Pancreas (tissue), 10 donors: ENCODE results near the gene SEMA3G. TPM values are rescaled to one million over a fixed set of nuclear protein-coding genes. Genes with fewer than 3 reads are reported as not detected.
A peak's percentile ranks its signal among the peaks of the same experiment; 100 is the strongest.

Experiments used
- ATAC-seq, 4 donors: fragments of 200-7000 bp; cut with Tn5 transposase; one replicate each; pipeline versions ENCODE4 v1.8.0 to v1.9.1; 2020; ENCODE audit warnings: mild to moderate bottlenecking in 4 of 4, moderate library complexity in 4 of 4
- DNase-seq, 6 donors: peaks; one replicate each; pipeline ENCODE4 v3.0.0-alpha.2; 2020
- FAIRE-seq: peaks from 2 replicates; lab custom pipeline; 2012; peaks lifted over from hg19 to GRCh38; lab: Jason Lieb, UNC
- H3K27ac ChIP-seq, 4 donors: fragments of 200-600 bp; sonication (generic); 1 replicate in 3 of 4; 2 replicates in 1 of 4; pipeline versions ENCODE4 v1.5.0 to v1.8.0; 2020
- H3K27me3 ChIP-seq, 4 donors: fragments of 200-600 bp; one replicate each; pipeline ENCODE4 v1.8.0; 2021
- H3K36me3 ChIP-seq, 3 donors: fragments of 200-600 bp; sonication (generic) in 1 of 3; one replicate each; pipeline versions ENCODE4 v1.5.0 to v1.8.0; 2020 to 2021
- H3K4me1 ChIP-seq, 3 donors: fragments of 200-600 bp; one replicate each; pipeline ENCODE4 v1.8.0; 2021
- H3K4me3 ChIP-seq, 4 donors: fragments of 200-600 bp; sonication (generic) in 2 of 4; one replicate each; pipeline versions ENCODE4 v1.5.0 to v1.8.0; 2020 to 2021
- H3K9me3 ChIP-seq, 4 donors: fragments of 200-600 bp; one replicate each; pipeline ENCODE4 v1.8.0; 2021
- WGBS, 2 donors: extraction: QIAGEN DNeasy Blood & Tissue Kit; methylation state at CpG; one replicate each; pipeline ENCODE4 v1.1.7; 2013; 5-methylcytosine and 5-hydroxymethylcytosine counted together
- intact Hi-C, 3 donors: fragments of 100-400 bp; cut with DNase I; formaldehyde crosslinking; loops; one replicate each; pipeline versions ENCODE4 v1.11.1 to v1.14.2; 2022
- polyA plus RNA-seq, 2 donors: library from polyadenylated mRNA; stranded (reverse); fragments of 200-250 nt; gene quantifications; one replicate each; pipeline ENCODE4 v1.2.3, GENCODE V29; 2013
- total RNA-seq, 6 donors: library from RNA; stranded (reverse); fragmentation: NEBNext Ultra II Directional in 4 of 6; extraction: Animal tissue kit (Norgen Biotek cat#: 25700) in 4 of 6; gene quantifications; one replicate each; pipeline versions ENCODE4 v1.2.1 to v1.2.4, GENCODE V29; 2021 to 2023
- TF ChIP-seq, protein P1 (sequence below), 4 donors: fragments of 200-600 bp; sonication (generic) in 3 of 4; IDR thresholded peaks; one replicate each; pipeline versions ENCODE4 v1.5.0 to v1.8.0; 2021; ENCODE audit warnings: antibody characterized with exemption in 4 of 4
- donor health status: healthy with polysubstance abuse.
- donor health status: DM: no; HTN: no; CAD: no; lungs with moderate emphysema.
- donor health status: DM: no; HTN: no; CAD: no.
- donor health status: control.
- donor health status: control.
- donor health status: Bipolar disorder and iron deficiency.
- donor health status: DM: yes; HTN: yes; CAD: no.
- donor health status: DM: no; HTN: no; CAD: no.
- donor health status: DM: no; HTN: no; CAD: no.
- donor health status: DM: yes; HTN: yes; CAD: no.

The SEMA3G gene
- total and polyA plus RNA-seq, 8 donors = 0.75 to 5.4 (median 2.8) TPM

GRCh38 chr3:52388348-52388821 lies 56.5 kb downstream of the SEMA3G start:
- TF ChIP-seq, protein P1, sequence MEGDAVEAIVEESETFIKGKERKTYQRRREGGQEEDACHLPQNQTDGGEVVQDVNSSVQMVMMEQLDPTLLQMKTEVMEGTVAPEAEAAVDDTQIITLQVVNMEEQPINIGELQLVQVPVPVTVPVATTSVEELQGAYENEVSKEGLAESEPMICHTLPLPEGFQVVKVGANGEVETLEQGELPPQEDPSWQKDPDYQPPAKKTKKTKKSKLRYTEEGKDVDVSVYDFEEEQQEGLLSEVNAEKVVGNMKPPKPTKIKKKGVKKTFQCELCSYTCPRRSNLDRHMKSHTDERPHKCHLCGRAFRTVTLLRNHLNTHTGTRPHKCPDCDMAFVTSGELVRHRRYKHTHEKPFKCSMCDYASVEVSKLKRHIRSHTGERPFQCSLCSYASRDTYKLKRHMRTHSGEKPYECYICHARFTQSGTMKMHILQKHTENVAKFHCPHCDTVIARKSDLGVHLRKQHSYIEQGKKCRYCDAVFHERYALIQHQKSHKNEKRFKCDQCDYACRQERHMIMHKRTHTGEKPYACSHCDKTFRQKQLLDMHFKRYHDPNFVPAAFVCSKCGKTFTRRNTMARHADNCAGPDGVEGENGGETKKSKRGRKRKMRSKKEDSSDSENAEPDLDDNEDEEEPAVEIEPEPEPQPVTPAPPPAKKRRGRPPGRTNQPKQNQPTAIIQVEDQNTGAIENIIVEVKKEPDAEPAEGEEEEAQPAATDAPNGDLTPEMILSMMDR (IDR thresholded peaks at IDR 0.05) = no peak
- intact Hi-C loops = no loop called here
- Histone ChIP-seq H3K4me3 (no peak overlapping the region), H3K9me3 (no peaks in the 10 kb centered on the region), H3K27me3 (no peaks in the 10 kb centered on the region), H3K36me3 (peaks cover 0 to 11% (median 0%) of the 10 kb centered on the region in 3 donors), H3K4me1 (no peaks in the 10 kb centered on the region), H3K27ac (no peak overlapping the region)
- WGBS, 2 donors = 84 to 87% methylated on average over 16 to 18 of the region's 18 CpGs
- DNase-seq (peak in 1 of 6 donors; percentile 65), ATAC-seq (no peak), FAIRE-seq (no peak)

DNA sequence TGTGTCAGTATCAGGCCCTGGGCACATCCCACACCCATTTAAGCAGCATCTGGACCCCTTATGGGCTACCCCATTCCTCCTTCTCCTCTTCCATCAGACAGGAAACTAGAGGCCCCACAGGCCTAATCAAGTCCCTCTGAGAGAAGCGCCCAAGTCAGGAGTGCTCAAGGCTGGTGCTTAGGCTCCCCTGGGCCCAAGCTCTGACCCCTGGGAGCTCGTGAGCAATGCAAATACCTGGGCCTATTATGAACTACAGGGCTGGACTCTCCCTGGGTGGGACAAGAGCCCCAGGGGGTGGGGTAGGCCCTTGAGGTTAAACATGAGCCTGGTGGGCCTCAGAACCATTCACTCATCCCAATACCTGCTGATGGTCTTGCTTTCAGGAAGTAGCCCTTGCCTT lies 57.4 kb downstream of the SEMA3G start:
- FAIRE-seq = no peak

DNA sequence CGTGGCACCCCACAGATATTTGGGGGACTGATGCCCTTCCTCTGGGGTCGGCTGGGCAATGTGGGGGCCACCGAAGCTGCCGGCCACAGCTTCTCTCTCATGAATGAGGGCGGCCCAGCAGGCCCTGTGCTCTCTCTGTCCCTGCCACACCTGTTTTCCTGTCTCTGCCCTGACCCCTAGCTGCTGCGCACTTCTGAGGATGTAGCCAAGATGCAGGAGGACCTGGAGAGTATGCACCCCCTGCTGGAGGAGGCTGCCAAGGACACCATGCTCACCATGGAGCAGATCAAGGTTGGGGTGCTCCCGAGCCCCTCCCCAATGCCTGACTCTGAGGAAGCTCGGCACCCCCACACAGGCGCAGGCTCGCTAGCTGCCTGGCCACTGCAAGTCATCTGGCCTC lies 59.7 kb downstream of the SEMA3G start:
- Histone ChIP-seq H3K36me3 (no peaks in the 10 kb centered on the region), H3K9me3 (no peaks in the 10 kb centered on the region), H3K4me1 (no peaks in the 10 kb centered on the region), H3K27me3 (no peaks in the 10 kb centered on the region), H3K4me3 (no peak overlapping the region), H3K27ac (no peak overlapping the region)
- FAIRE-seq (no peak), ATAC-seq (peak in 1 of 4 donors; percentile 40), DNase-seq (no peak)
- intact Hi-C loops = no loop called here
- TF ChIP-seq, protein P1 (IDR thresholded peaks at IDR 0.05) = no peak
- WGBS, 2 donors = 72 to 76% methylated on average over 10 of the region's 10 CpGs

More for the DNA sequence above, 57.4 kb downstream of the SEMA3G start:
- Histone ChIP-seq H3K4me3 (no peak overlapping the region), H3K27ac (no peak overlapping the region), H3K4me1 (no peaks in the 10 kb centered on the region), H3K36me3 (peaks cover 0 to 5% (median 0%) of the 10 kb centered on the region in 3 donors), H3K9me3 (no peaks in the 10 kb centered on the region), H3K27me3 (no peaks in the 10 kb centered on the region)
- 90 to 100% methylated on average over 2 of the region's 2 CpGs for WGBS, 2 donors
- intact Hi-C loops = no loop called here
- TF ChIP-seq, protein P1 (IDR thresholded peaks at IDR 0.05) = no peak
- ATAC-seq (no peak), DNase-seq (no peak)

- TF ChIP-seq, protein P1 (IDR thresholded peaks at IDR 0.05) = no peak
- Histone ChIP-seq H3K4me1 (no peaks in the 10 kb centered on the region), H3K27me3 (no peaks in the 10 kb centered on the region), H3K27ac (no peak overlapping the region), H3K36me3 (no peaks in the 10 kb centered on the region), H3K9me3 (no peaks in the 10 kb centered on the region), H3K4me3 (no peak overlapping the region)
- intact Hi-C loops = no loop called here
- ATAC-seq (no peak), FAIRE-seq (no peak), DNase-seq (no peak)
- WGBS, 2 donors = 73 to 76% methylated on average over 9 of the region's 9 CpGs
Observed at GRCh38 chr3:52384019-52384761, 60.7 kb downstream of the SEMA3G start.

DNA sequence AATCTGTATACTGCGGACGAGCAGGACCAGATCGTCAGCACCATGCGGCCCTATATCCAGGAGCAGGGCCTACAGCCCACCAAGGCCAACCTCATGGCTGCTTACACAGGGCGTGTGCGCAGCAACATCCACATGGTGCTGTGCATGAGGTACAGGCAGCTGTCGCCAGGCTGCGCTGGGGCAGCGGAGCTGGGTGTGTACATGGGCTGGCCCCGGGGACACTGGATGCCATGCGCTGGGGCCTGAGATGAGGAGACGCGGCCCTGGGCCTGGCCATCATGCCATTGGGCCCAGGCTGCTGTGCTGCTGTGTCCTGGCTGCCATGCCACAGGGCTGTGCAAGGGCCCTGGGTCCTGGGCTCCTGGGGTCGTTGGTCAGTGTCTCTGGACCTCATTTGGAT lies 61.5 kb downstream of the SEMA3G start:
- TF ChIP-seq, protein P1 (IDR thresholded peaks at IDR 0.05) = no peak
- no peak for DNase-seq
- WGBS, 2 donors = 78 to 89% methylated on average over 14 of the region's 14 CpGs
- no peak overlapping the region for H3K4me3 ChIP-seq
- no peak overlapping the region for H3K27ac ChIP-seq
- no peaks in the 10 kb centered on the region for H3K27me3 ChIP-seq
- H3K4me1 ChIP-seq = no peaks in the 10 kb centered on the region
- intact Hi-C loops = no loop called here
- no peak for ATAC-seq
- H3K36me3 ChIP-seq = no peaks in the 10 kb centered on the region
- FAIRE-seq = no peak
- H3K9me3 ChIP-seq = no peaks in the 10 kb centered on the region
